PFSK-1 (cell line): Measurements from ENCODE around the gene RAPGEF5.

ENCODE experiments used
- FOXP2 ChIP-seq: optimal IDR thresholded peaks from 2 replicates; pipeline ENCODE3; 2011; ENCODE audit warnings: borderline replicate concordance, control low read depth, inconsistent platforms; ENCODE audit not compliant: insufficient read depth; ENCODE audit errors: extremely low read length, extremely low read depth
- POLR2AphosphoS5 ChIP-seq: IDR thresholded peaks from 2 replicates; pipeline ENCODE4 v1.6.1; 2012; ENCODE audit warnings: low read depth, mild to moderate bottlenecking, control low read depth, low read length, moderate library complexity
- REST ChIP-seq, 2 experiments: IDR thresholded peaks; 2 replicates each; pipeline versions ENCODE4 v1.6.1 to v1.8.0; 2011 to 2012; ENCODE audit warnings: low read depth in 2 of 2, low read length in 2 of 2, control low read depth in 1 of 2, inconsistent platforms in 1 of 2, mild to moderate bottlenecking in 1 of 2, moderate library complexity in 1 of 2; ENCODE audit not compliant: insufficient read depth in 1 of 2
- SIN3A ChIP-seq: IDR thresholded peaks from 2 replicates; pipeline ENCODE4 v1.6.1; 2012; ENCODE audit warnings: mild to moderate bottlenecking, low read length, moderate library complexity, borderline replicate concordance; ENCODE audit not compliant: insufficient read depth
- TAF1 ChIP-seq: IDR thresholded peaks from 2 replicates; pipeline ENCODE4 v1.6.1; 2012; ENCODE audit warnings: low read length, control low read depth, borderline replicate concordance; ENCODE audit not compliant: insufficient read depth

Gene RAPGEF5

DNA sequence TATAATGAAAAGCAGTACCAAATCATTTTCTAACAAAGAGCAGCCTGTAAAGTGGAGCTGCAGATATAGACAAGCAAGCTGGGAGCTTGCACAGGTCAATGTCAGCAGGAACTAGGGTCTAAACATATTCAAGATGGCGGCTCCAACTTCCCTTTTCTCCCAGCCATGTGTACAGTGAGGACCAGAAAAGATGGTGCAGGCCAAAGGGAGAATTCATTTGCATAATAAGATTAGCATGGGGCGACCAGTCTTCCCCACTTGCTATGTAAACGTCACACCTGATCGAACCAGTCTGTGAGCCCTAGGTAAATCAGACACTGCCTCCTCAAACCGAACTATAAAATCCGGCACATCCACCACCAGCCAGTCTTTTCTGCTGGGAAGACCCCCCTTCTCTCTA, 4.4 kb upstream of the RAPGEF5 start:
- TF ChIP-seq POLR2AphosphoS5 (no peak), REST (IDR thresholded peaks at IDR 0.05; ENCODE audit: insufficient read depth in 1 of 2, low read depth in 2 of 2, low read length in 2 of 2) (no peak), TAF1 (no peak), FOXP2 (no peak), SIN3A (no peak)

- TF ChIP-seq REST (IDR thresholded peaks at IDR 0.05; ENCODE audit: insufficient read depth in 1 of 2, low read depth in 2 of 2, low read length in 2 of 2) = no peak
- TF ChIP-seq POLR2AphosphoS5 = no peak
- no peak for TF ChIP-seq SIN3A
- TF ChIP-seq FOXP2 = no peak
- no peak for TF ChIP-seq TAF1
Measured at GRCh38 chr7:22358820-22359697, 2.1 kb upstream of the RAPGEF5 start.

- no peak for TF ChIP-seq POLR2AphosphoS5
- TF ChIP-seq FOXP2 = no peak
- no peak for TF ChIP-seq SIN3A
- TF ChIP-seq REST (IDR thresholded peaks at IDR 0.05; ENCODE audit: insufficient read depth in 1 of 2, low read depth in 2 of 2, low read length in 2 of 2) = no peak
- no peak for TF ChIP-seq TAF1
Measured at GRCh38 chr7:22357311-22358175, 589 bp upstream of the RAPGEF5 start.

GRCh38 chr7:22356010-22356691, 803 bp downstream of the RAPGEF5 start:
- TF ChIP-seq SIN3A (no peak), POLR2AphosphoS5 (no peak), TAF1 (no peak), REST (IDR thresholded peaks at IDR 0.05; ENCODE audit: insufficient read depth in 1 of 2, low read depth in 2 of 2, low read length in 2 of 2) (no peak), FOXP2 (no peak)
